ENCODE results near the gene TICAM1.
"Not testable (repeated sequence)": the region's sequence is repeated elsewhere in the genome, so short reads cannot be mapped to it uniquely, and the experiment has no call there.

The TICAM1 gene

GRCh38 chr19:4843647-4843965, 12.1 kb upstream of the TICAM1 start:
- no peak overlapping the region for H3K14ac ChIP-seq (ENCODE audit: low read length)
- H3K4me2 ChIP-seq (ENCODE audit: low read length), result no peak overlapping the region
- no peak overlapping the region for H2BK5ac ChIP-seq (ENCODE audit: low read depth, low read length, poor library complexity)
- H3K9me3 ChIP-seq (ENCODE audit: insufficient read depth, low read depth, low read length), result peaks cover 1% of the 10 kb centered on the region
- no peak overlapping the region for H3K23ac ChIP-seq (ENCODE audit: low read length)
- no peak overlapping the region for H2AFZ ChIP-seq (ENCODE audit: insufficient read depth, low read length, poor library complexity)
- peaks cover 50 to 60% of the 10 kb centered on the region in 2 experiments for H3K36me3 ChIP-seq (ENCODE audit: control insufficient read depth in 1 of 2, insufficient read depth in 2 of 2, low read length in 2 of 2)
- H3K79me1 ChIP-seq (ENCODE audit: low read length), result no peaks in the 10 kb centered on the region
- no peaks in the 10 kb centered on the region for H3K4me1 ChIP-seq (ENCODE audit: control insufficient read depth in 1 of 2, insufficient read depth in 2 of 2, low read length in 2 of 2)
- no peak overlapping the region for H4K91ac ChIP-seq (ENCODE audit: low read depth, low read length)
- no peak overlapping the region for H3K18ac ChIP-seq (ENCODE audit: low read length)
- no peak overlapping the region for H3K4ac ChIP-seq (ENCODE audit: low read depth, low read length)
- no peak overlapping the region for H2AK5ac ChIP-seq (ENCODE audit: low read length)
- no peak overlapping the region for H4K8ac ChIP-seq (ENCODE audit: low read depth, low read length)
- no peak overlapping the region for H3K4me3 ChIP-seq (ENCODE audit: low read depth, low read length)
- no peaks in the 10 kb centered on the region for H3K79me2 ChIP-seq (ENCODE audit: control insufficient read depth, insufficient read depth, low read length, poor library complexity)
- H2BK12ac ChIP-seq (ENCODE audit: low read length), result no peak overlapping the region
- H3K27ac ChIP-seq (ENCODE audit: low read depth, low read length), result no peak overlapping the region
- no peaks in the 10 kb centered on the region for H3K27me3 ChIP-seq (ENCODE audit: insufficient read depth, low read length)
- no peak overlapping the region for H2BK120ac ChIP-seq (ENCODE audit: insufficient read depth, low read length, poor library complexity)
- H3K9ac ChIP-seq (ENCODE audit: low read length), result no peak overlapping the region
- DNase-seq, result no peak
- no peak overlapping the region for H4K12ac ChIP-seq (ENCODE audit: low read depth, low read length)
- no CpG with 5 or more reads among the region's 6 CpGs for WGBS (ENCODE audit: extremely low coverage, insufficient coverage, insufficient read length)

DNA sequence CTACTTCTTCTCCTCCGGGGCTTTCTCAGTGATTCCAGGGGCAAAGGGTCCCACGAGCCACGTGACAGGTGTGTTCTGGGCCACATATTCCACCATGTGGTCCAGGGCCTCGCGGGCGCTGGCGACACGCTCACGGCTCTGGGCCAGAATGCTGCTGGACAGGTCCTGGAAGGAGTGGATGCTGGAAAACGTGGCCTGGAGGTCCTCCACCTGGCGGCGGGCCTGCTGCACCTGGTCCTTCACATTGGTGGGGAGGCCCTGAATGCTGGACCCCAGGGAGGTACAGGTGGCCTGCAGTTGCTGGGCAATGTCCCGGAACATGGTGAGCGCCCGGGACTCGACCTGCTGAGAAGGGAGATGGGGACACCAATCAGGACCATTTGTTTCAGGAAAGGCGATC, 7.7 kb upstream of the TICAM1 start:
- Histone ChIP-seq H3K9me3 (ENCODE audit: insufficient read depth, low read depth, low read length) (no peaks in the 10 kb centered on the region), H3K9ac (ENCODE audit: low read length) (no peak overlapping the region), H3K27ac (ENCODE audit: low read depth, low read length) (no peak overlapping the region), H3K27me3 (ENCODE audit: insufficient read depth, low read length) (no peaks in the 10 kb centered on the region), H3K23ac (ENCODE audit: low read length) (no peak overlapping the region), H2BK5ac (ENCODE audit: low read depth, low read length, poor library complexity) (no peak overlapping the region), H3K36me3 (ENCODE audit: control insufficient read depth in 1 of 2, insufficient read depth in 2 of 2, low read length in 2 of 2) (peaks cover 28 to 38% of the 10 kb centered on the region in 2 experiments), H3K14ac (ENCODE audit: low read length) (no peak overlapping the region), H4K12ac (ENCODE audit: low read depth, low read length) (no peak overlapping the region), H4K8ac (ENCODE audit: low read depth, low read length) (no peak overlapping the region), H2BK120ac (ENCODE audit: insufficient read depth, low read length, poor library complexity) (no peak overlapping the region), H3K4me1 (ENCODE audit: control insufficient read depth in 1 of 2, insufficient read depth in 2 of 2, low read length in 2 of 2) (no peaks in the 10 kb centered on the region), H4K91ac (ENCODE audit: low read depth, low read length) (no peak overlapping the region), H3K79me2 (ENCODE audit: control insufficient read depth, insufficient read depth, low read length, poor library complexity) (no peaks in the 10 kb centered on the region), H3K4ac (ENCODE audit: low read depth, low read length) (no peak overlapping the region), H2BK12ac (ENCODE audit: low read length) (no peak overlapping the region), H2AFZ (ENCODE audit: insufficient read depth, low read length, poor library complexity) (no peak overlapping the region), H3K4me2 (ENCODE audit: low read length) (no peak overlapping the region), H3K18ac (ENCODE audit: low read length) (no peak overlapping the region), H2AK5ac (ENCODE audit: low read length) (no peak overlapping the region), H3K4me3 (ENCODE audit: low read depth, low read length) (no peak overlapping the region), H3K79me1 (ENCODE audit: low read length) (no peaks in the 10 kb centered on the region)
- WGBS (ENCODE audit: extremely low coverage, insufficient coverage, insufficient read length), result no CpG with 5 or more reads among the region's 17 CpGs
- peak; percentile 9 to 35 for DNase-seq

GRCh38 chr19:4832776-4833175, 1.3 kb upstream of the TICAM1 start:
- Histone ChIP-seq H3K79me2 (ENCODE audit: control insufficient read depth, insufficient read depth, low read length, poor library complexity) (peaks cover 2% of the 10 kb centered on the region), H2BK5ac (ENCODE audit: low read depth, low read length, poor library complexity) (no peak overlapping the region), H2BK12ac (ENCODE audit: low read length) (no peak overlapping the region), H3K27me3 (ENCODE audit: insufficient read depth, low read length) (no peaks in the 10 kb centered on the region), H2AK5ac (ENCODE audit: low read length) (no peak overlapping the region), H3K14ac (ENCODE audit: low read length) (no peak overlapping the region), H3K23ac (ENCODE audit: low read length) (no peak overlapping the region), H3K9me3 (ENCODE audit: insufficient read depth, low read depth, low read length) (peaks cover 3% of the 10 kb centered on the region), H3K9ac (ENCODE audit: low read length) (no peak overlapping the region), H3K27ac (ENCODE audit: low read depth, low read length) (no peak overlapping the region), H3K4ac (ENCODE audit: low read depth, low read length) (no peak overlapping the region), H2BK120ac (ENCODE audit: insufficient read depth, low read length, poor library complexity) (no peak overlapping the region), H3K18ac (ENCODE audit: low read length) (no peak overlapping the region), H4K12ac (ENCODE audit: low read depth, low read length) (no peak overlapping the region), H2AFZ (ENCODE audit: insufficient read depth, low read length, poor library complexity) (no peak overlapping the region), H3K79me1 (ENCODE audit: low read length) (peaks cover 5% of the 10 kb centered on the region), H4K8ac (ENCODE audit: low read depth, low read length) (no peak overlapping the region), H3K36me3 (ENCODE audit: control insufficient read depth in 1 of 2, insufficient read depth in 2 of 2, low read length in 2 of 2) (peaks cover 2 to 3% of the 10 kb centered on the region in 2 experiments), H3K4me3 (ENCODE audit: low read depth, low read length) (no peak overlapping the region), H3K4me1 (ENCODE audit: control insufficient read depth in 1 of 2, insufficient read depth in 2 of 2, low read length in 2 of 2) (peaks cover 0 to 6% of the 10 kb centered on the region in 2 experiments), H4K91ac (ENCODE audit: low read depth, low read length) (no peak overlapping the region), H3K4me2 (ENCODE audit: low read length) (no peak overlapping the region)
- WGBS (ENCODE audit: extremely low coverage, insufficient coverage, insufficient read length), result no CpG with 5 or more reads among the region's 5 CpGs
- DNase-seq, result no peak

- not testable (repeated sequence) for H3K4me1 ChIP-seq (ENCODE audit: control insufficient read depth in 1 of 2, insufficient read depth in 2 of 2, low read length in 2 of 2); H3K18ac ChIP-seq (ENCODE audit: low read length); H2BK12ac ChIP-seq (ENCODE audit: low read length); DNase-seq; H3K79me1 ChIP-seq (ENCODE audit: low read length); H3K36me3 ChIP-seq (ENCODE audit: control insufficient read depth in 1 of 2, insufficient read depth in 2 of 2, low read length in 2 of 2); H3K4ac ChIP-seq (ENCODE audit: low read depth, low read length); H3K27ac ChIP-seq (ENCODE audit: low read depth, low read length); H3K27me3 ChIP-seq (ENCODE audit: insufficient read depth, low read length); H2BK120ac ChIP-seq (ENCODE audit: insufficient read depth, low read length, poor library complexity); H4K12ac ChIP-seq (ENCODE audit: low read depth, low read length); H3K23ac ChIP-seq (ENCODE audit: low read length); H2BK5ac ChIP-seq (ENCODE audit: low read depth, low read length, poor library complexity); H3K9me3 ChIP-seq (ENCODE audit: insufficient read depth, low read depth, low read length); H3K79me2 ChIP-seq (ENCODE audit: control insufficient read depth, insufficient read depth, low read length, poor library complexity); H2AK5ac ChIP-seq (ENCODE audit: low read length)
- H3K4me2 ChIP-seq (ENCODE audit: low read length), result peak overlapping the region; percentile 61
- peak overlapping the region; percentile 75 for H3K4me3 ChIP-seq (ENCODE audit: low read depth, low read length)
- peak overlapping the region; percentile 63 for H3K14ac ChIP-seq (ENCODE audit: low read length)
- peak overlapping the region; percentile 62 for H3K9ac ChIP-seq (ENCODE audit: low read length)
- H4K8ac ChIP-seq (ENCODE audit: low read depth, low read length), result peak overlapping the region; percentile 90
- peak overlapping the region; percentile 83 for H2AFZ ChIP-seq (ENCODE audit: insufficient read depth, low read length, poor library complexity)
- peak overlapping the region; percentile 48 for H4K91ac ChIP-seq (ENCODE audit: low read depth, low read length)
- no CpG with 5 or more reads among the region's 9 CpGs for WGBS (ENCODE audit: extremely low coverage, insufficient coverage, insufficient read length)
These were observed 448 bp upstream of the TICAM1 start for GRCh38 chr19:4831979-4832340.
